Activated CD8-positive, alpha-beta T cell treated with anti-CD3 and anti-CD28 coated beads for 36 hours (primary cell): Measurements from ENCODE around the gene PTPA. TPM values are rescaled to one million over a fixed set of nuclear protein-coding genes. Genes with fewer than 3 reads are reported as not detected.

Experiments
- ATAC-seq: fragments of 200-7000 bp; cut with Tn5 transposase; one replicate; pipeline ENCODE4 v1.10.0; 2021; ENCODE audit warnings: mild to moderate bottlenecking, moderate library complexity
- CTCF ChIA-PET: fragments of 350-600 bp; sonication (Branson Sonifier 250); formaldehyde crosslinking; loops from one replicate; lab custom pipeline; 2021; ENCODE audit warnings: antibody characterized with exemption; lab: Charles Lee
- POLR2A ChIA-PET: fragments of 350-600 bp; sonication (Branson Sonifier 250); formaldehyde crosslinking; loops from one replicate; lab custom pipeline; 2021; ENCODE audit warnings: antibody characterized with exemption; lab: Charles Lee
- DNase-seq: peaks from one replicate; pipeline ENCODE4 v3.0.0-alpha.2; 2020
- H3K27ac Mint-ChIP-seq: one replicate; pipeline ENCODE4 v1.8.0; 2021; ENCODE audit warnings: mild to moderate bottlenecking, mixed read lengths
- H3K27me3 Mint-ChIP-seq: one replicate; pipeline ENCODE4 v1.8.0; 2021; ENCODE audit warnings: mixed read lengths
- H3K36me3 Mint-ChIP-seq: one replicate; pipeline ENCODE4 v1.8.0; 2021; ENCODE audit warnings: low read depth, mixed read lengths
- H3K4me1 Mint-ChIP-seq: one replicate; pipeline ENCODE4 v1.8.0; 2021; ENCODE audit warnings: low read depth, mixed read lengths
- H3K4me3 Mint-ChIP-seq: one replicate; pipeline ENCODE4 v1.8.0; 2021; ENCODE audit warnings: mild to moderate bottlenecking, moderate library complexity, mixed read lengths
- H3K9me3 Mint-ChIP-seq: one replicate; pipeline ENCODE4 v1.8.0; 2021; ENCODE audit warnings: mixed read lengths
- intact Hi-C: fragments of 100-400 bp; cut with micrococcal nuclease; formaldehyde crosslinking; loops from one replicate; pipeline ENCODE4 v1.10.0; 2022
- total RNA-seq, 2 experiments: library from RNA; stranded (reverse); gene quantifications; one replicate each; pipeline ENCODE4 v1.2.3, GENCODE V29; 2021
- TF ChIP-seq, protein P1 (sequence below): fragments of 200-600 bp; IDR thresholded peaks from one replicate; pipeline ENCODE4 v1.8.0; 2022; ENCODE audit warnings: antibody characterized with exemption, mild to moderate bottlenecking

PTPA gene
- total RNA-seq, 2 experiments from 2014 or later: 95.3 to 98.5 TPM

GRCh38 chr9:129097671-129098306, 13.4 kb upstream of the PTPA start:
- intact Hi-C loops: no loop called here
- Mint-ChIP-seq H3K36me3 (no peaks in the 10 kb centered on the region), H3K4me3 (no peak overlapping the region), H3K4me1 (no peaks in the 10 kb centered on the region), H3K9me3 (no peaks in the 10 kb centered on the region), H3K27ac (no peak overlapping the region), H3K27me3 (no peaks in the 10 kb centered on the region)
- CTCF ChIA-PET: interaction anchor here (0.8 kb wide), 1 partner anchor 11 kb away, joined by 3 read pairs; no protein-coding TSS in a partner anchor
- no peak for DNase-seq
- TF ChIP-seq, protein P1, sequence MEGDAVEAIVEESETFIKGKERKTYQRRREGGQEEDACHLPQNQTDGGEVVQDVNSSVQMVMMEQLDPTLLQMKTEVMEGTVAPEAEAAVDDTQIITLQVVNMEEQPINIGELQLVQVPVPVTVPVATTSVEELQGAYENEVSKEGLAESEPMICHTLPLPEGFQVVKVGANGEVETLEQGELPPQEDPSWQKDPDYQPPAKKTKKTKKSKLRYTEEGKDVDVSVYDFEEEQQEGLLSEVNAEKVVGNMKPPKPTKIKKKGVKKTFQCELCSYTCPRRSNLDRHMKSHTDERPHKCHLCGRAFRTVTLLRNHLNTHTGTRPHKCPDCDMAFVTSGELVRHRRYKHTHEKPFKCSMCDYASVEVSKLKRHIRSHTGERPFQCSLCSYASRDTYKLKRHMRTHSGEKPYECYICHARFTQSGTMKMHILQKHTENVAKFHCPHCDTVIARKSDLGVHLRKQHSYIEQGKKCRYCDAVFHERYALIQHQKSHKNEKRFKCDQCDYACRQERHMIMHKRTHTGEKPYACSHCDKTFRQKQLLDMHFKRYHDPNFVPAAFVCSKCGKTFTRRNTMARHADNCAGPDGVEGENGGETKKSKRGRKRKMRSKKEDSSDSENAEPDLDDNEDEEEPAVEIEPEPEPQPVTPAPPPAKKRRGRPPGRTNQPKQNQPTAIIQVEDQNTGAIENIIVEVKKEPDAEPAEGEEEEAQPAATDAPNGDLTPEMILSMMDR: no peak
- POLR2A ChIA-PET: interaction anchor here (1.2 to 1.8 kb wide), 2 partner anchors 10 to 16 kb away, joined by 4 to 6 read pairs; no protein-coding TSS in a partner anchor
- ATAC-seq: no peak

DNA sequence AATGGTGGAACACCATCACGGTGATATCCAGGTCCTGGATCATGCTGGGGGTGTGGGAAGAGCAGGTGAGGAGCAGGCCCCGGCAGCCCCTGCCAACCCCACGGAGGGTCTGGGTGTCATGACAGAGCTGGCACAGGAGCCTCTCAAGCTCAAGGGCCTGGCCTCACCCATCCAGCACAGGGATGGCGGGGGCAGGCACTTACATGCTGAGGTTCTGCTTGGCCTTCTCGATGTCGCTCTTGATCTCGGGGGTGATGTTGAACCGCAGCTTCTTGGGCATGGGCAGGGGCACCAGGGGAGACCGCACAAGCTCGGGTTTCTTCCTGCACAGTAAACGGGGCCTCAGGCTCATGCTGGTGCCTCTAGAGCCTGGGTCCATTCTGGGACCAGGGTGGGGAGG, 12.9 kb upstream of the PTPA start:
- TF ChIP-seq, protein P1: no peak
- Mint-ChIP-seq H3K4me3 (no peak overlapping the region), H3K9me3 (no peaks in the 10 kb centered on the region), H3K36me3 (no peaks in the 10 kb centered on the region), H3K4me1 (no peaks in the 10 kb centered on the region), H3K27me3 (no peaks in the 10 kb centered on the region), H3K27ac (no peak overlapping the region)
- POLR2A ChIA-PET: interaction anchor here (1.2 to 1.8 kb wide), 2 partner anchors 10 to 15 kb away, joined by 4 to 6 read pairs; no protein-coding TSS in a partner anchor
- ATAC-seq (no peak), DNase-seq (no peak)
- CTCF ChIA-PET: interaction anchor here (0.8 kb wide), 1 partner anchor 11 kb away, joined by 3 read pairs; no protein-coding TSS in a partner anchor
- intact Hi-C loops: no loop called here

DNA sequence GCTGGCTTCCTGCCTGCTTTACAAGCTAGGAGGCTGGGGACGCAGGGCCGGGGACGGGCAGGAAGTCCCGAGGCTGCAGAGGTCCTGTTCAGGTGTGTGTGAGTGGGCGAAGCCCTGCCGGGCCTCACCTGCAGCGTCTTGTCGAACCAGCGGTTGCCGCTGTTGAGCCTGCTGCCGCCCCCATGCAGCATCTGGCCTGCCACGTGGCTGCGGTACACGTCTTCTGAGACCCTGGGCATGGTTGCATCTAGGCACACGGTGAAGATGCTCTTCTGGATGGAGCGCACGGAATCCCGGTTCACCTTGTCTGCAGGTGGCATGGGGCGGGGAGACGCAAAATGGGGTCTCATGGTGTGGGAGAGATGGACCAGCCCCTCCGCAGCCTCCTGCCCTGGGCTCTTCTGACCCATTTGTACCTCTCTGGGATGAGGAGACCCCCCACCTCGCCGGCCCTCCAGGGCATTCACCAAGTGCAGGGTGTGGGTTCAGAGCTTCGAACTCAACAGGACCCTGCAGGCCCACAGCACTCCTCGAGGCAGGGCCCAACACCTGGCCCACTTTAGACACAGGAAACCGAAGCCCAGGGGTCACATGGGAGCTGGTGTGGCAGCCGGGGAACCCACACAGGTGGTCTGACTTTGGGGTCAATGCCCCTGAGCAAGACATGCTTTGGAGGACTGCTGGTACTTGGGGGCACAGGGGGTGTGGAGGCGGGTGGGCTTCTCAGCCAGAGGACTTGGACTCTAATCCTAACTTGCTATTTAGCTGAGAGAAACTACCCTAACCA, 10.6 kb upstream of the PTPA start:
- DNase-seq: no peak
- no peak for ATAC-seq
- no peak overlapping the region for H3K4me3 Mint-ChIP-seq
- POLR2A ChIA-PET: no interaction called here
- TF ChIP-seq, protein P1: no peak
- no peaks in the 10 kb centered on the region for H3K4me1 Mint-ChIP-seq
- no peaks in the 10 kb centered on the region for H3K27me3 Mint-ChIP-seq
- intact Hi-C loops: no loop called here
- H3K27ac Mint-ChIP-seq: no peak overlapping the region
- no peaks in the 10 kb centered on the region for H3K36me3 Mint-ChIP-seq
- CTCF ChIA-PET: no interaction called here
- no peaks in the 10 kb centered on the region for H3K9me3 Mint-ChIP-seq

DNA sequence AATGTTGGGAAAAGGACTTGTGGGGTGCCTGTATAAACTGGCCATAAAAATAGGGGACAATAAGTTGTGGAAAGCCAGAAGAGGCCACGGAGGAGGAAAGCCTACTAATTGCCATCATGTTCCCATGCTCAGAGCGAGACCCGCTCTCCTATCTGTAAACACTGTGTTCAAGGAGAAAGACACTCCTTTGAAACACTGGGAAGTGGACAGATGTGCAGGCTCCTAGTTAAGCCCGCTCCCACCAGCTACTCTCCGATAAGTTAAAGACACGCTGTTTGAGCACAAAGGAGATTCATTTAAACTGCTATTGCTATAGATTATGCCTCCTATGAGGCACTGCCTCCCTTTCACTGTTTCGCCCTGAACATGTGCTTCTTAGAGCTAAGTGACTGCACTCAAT, 9.9 kb upstream of the PTPA start:
- ATAC-seq (no peak), DNase-seq (no peak)
- Mint-ChIP-seq H3K4me3 (no peak overlapping the region), H3K9me3 (no peaks in the 10 kb centered on the region), H3K27ac (no peak overlapping the region), H3K4me1 (no peaks in the 10 kb centered on the region), H3K27me3 (no peaks in the 10 kb centered on the region), H3K36me3 (no peaks in the 10 kb centered on the region)
- POLR2A ChIA-PET: no interaction called here
- intact Hi-C loops: no loop called here
- TF ChIP-seq, protein P1: no peak
- CTCF ChIA-PET: no interaction called here

DNA sequence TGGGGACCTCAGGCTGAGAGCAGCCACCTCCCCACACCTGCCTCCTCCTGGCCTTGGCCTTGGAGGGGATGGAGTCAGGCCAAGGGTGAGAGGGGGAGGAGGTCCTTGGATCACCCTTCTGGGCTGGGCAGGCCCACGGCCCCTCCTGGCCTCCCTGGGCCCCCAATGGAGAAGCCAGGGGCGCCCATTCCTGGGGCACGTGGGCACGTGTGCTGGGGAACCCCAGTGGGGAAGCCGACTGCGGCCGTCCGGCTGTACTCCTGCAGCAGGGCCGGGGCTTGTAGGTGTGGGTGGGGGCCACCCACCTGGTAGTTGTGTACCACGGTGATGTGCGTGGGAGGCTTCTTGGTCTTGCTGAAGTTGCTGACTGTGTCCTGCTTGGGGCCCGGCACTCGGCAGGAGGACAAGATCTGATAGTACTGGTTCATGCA, 9.1 kb upstream of the PTPA start:
- DNase-seq: no peak
- CTCF ChIA-PET: interaction anchor here (1.0 kb wide), 1 partner anchor 29 kb away, joined by 3 read pairs; no protein-coding TSS in a partner anchor
- TF ChIP-seq, protein P1: no peak
- POLR2A ChIA-PET: no interaction called here
- intact Hi-C loops: no loop called here
- Mint-ChIP-seq H3K27me3 (no peaks in the 10 kb centered on the region), H3K4me1 (no peaks in the 10 kb centered on the region), H3K27ac (no peak overlapping the region), H3K36me3 (no peaks in the 10 kb centered on the region), H3K9me3 (no peaks in the 10 kb centered on the region), H3K4me3 (no peak overlapping the region)
- no peak for ATAC-seq
